GM18511 (cell line): ENCODE measurements around the gene MTARC2.
"Not testable (repeated sequence)": the region's sequence is repeated elsewhere in the genome, so short reads cannot be mapped to it uniquely, and the experiment has no call there.

Experiments used
- ATAC-seq: cut with Tn5 transposase; IDR thresholded peaks from one replicate; pipeline ENCODE4 v1.9.1; 2021; ENCODE audit warnings: mild to moderate bottlenecking, moderate library complexity; ENCODE audit not compliant: unreplicated experiment

MTARC2 gene

DNA sequence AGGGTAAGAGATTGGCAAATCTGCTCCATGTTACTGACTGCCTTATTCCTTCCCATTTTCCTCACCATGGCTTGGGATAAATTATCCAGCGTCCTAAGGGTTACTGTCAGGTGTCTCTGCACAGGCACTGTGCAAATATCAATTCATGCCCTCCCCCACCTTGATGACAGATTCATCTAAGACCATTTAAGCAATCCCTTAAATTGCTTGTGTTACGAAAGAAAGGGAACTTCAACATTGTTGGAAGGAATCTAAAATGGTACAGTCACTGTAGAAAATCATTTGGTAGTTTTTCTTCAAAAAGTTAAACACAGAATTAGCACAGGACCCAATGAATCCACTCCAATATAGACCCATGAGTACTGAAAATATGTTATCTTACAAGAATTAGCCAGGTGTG is 17.6 kb upstream of the MTARC2 start:
- ATAC-seq: no peak

DNA sequence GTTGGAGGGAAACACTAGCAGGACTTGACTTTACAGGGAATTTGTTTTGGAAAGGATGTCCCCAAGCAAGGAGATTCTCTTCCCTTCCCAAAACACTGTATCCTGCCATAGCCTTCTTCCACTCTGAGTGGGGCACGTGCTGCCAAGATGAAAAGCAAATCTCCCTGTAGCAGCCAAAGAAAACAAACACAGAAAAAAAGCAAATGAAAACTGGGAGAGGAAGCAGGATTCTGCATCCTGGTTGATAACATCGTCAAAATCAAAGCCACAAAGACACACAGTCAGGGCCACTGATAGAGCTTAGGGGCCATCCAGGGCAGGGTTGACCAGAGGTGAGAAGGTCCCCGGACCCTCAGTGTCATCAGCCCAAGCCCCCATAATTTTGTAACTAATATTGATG is 16.0 kb upstream of the MTARC2 start:
- ATAC-seq: no peak

DNA sequence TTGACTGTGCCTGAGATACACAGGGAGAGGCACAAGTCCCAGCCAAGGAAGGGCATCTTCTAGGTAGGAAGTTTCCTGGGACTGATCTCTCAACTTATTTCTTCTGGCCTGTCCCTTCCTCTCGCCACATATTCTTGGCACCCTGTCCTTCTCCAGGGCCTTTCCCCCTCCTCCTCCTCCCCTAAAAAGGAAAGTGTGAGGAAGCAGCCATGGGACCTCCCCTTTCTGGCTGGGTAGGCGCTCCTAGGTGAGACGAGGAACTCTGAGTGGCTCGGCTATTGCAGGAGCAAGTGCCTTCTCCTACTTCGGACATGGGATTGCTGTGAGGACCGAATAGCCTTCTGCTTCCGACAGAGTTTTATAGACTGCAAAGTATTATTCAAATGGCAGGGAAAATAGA is 15.5 kb upstream of the MTARC2 start:
- peak; percentile 36 for ATAC-seq

- ATAC-seq: peak; percentile 88
Measured at GRCh38 chr1:220733086-220733601, 15.0 kb upstream of the MTARC2 start.

DNA sequence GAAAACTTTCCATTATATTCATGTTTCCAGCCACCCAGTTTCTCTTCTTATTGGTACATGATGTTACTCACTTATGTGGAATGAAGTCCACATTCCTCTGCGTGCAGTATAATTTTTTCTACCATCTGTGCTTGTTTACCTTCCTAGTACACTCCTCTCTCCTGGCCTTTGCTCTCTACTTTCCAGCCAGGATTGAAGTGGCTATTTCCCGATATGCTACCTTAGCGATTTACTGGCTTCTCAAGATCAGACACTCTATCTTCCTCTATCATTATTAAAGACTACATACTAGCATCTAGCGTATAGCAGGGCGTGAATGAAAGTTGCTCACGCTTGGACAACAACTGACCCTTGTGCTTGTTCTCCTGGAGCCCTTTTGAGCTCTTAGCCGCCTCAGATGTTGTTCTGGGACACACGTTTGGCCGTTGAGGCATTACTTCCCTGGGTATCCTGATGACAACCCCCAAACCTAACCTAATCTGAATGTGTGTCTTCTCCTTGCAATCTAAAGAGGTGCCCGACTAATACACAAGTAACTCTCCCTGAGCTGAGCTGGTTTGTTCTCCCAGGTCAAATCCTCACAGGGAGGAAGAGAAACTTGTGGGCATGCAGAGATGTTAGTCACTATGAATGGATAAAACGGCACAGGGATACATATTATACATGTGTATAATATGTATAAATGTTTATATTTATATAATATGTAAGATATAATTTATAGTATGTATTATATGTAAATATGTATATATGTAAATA is 13.4 kb upstream of the MTARC2 start:
- ATAC-seq: no peak

DNA sequence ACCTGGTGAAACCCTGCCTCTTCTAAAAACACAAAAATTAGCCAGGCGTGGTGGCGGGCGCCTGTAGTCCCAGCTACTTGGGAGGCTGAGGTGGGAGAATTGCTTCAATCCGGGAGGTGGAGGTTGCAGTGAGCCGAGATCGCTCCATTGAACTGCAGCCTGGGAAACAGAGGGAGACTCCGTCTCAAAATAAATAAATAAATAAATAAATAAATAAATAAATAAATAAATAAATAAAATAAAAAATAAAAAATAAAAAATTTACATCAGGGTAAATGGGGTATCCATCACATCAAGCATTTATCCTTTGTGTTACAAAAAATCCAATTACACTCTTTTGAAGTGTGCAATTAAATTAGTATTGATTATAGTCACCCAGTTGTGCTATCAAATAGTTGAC is 11.8 kb upstream of the MTARC2 start:
- ATAC-seq: not testable (repeated sequence)

- no peak for ATAC-seq
Measured at GRCh38 chr1:220741349-220741748, 6.8 kb upstream of the MTARC2 start.

GRCh38 chr1:220741825-220742224 is 6.3 kb upstream of the MTARC2 start:
- no peak for ATAC-seq

DNA sequence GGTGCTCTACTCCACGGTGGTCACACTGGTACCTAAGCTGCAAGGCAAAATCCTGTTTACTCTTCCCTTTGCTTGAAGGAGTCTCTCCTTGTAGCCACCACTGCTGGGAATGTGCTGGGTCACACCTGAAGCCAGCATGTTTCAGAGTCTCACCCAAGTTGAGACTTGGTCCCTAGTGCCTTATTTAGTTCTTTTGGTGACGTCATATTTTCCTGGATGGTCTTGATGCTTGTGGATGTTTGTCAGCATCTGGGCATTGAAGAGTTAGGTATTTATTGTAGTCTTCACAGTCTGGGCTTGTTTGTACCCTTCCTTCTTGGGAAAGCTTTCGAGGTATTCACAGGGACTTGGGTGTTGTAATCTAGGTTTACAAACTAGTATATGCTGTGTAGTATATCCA is 5.6 kb upstream of the MTARC2 start:
- no peak for ATAC-seq

DNA sequence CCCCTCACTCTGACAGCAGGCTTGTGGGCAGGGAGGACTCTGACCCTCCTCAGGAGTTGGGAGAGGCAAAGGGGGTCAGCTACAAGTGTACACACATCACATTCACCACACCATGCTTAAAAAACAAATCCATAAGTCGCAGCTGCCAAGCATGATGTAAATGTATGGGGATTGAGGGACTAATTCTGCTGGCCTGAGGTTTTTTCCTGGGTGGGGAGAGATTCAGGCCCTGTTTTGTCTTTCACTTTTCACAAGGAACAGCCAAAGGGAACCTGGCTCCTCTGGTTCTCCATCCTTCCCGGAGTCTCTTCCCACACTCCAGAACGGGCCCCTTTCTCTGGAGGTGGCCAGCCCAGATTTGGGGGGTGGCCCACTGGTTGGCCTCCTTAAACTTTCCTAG is 1.3 kb upstream of the MTARC2 start:
- ATAC-seq: no peak

- no peak for ATAC-seq
Measured at GRCh38 chr1:220747437-220748088, 559 bp upstream of the MTARC2 start.

- ATAC-seq: no peak
Measured at GRCh38 chr1:220748936-220749335, 814 bp downstream of the MTARC2 start.

DNA sequence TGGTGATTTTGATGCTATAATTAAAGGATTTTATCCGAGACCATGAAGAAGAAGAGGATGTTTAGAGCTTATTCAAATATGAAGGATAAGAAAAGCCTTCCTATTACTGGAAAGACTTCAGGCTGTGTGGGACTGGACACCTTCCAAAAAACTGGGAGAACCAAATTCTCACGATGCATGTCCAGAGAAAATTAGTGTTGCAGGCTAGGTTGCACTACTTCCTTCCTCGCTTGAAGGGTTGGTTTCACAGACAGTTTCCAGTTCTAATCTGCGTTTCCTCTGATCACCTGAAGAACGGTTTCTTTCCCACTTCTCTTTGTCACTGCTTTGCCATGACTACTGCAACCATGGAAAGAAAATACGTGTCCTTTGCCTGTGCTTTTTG is 2.0 kb downstream of the MTARC2 start:
- no peak for ATAC-seq

GRCh38 chr1:220751111-220751510 is 3.0 kb downstream of the MTARC2 start:
- ATAC-seq: no peak

DNA sequence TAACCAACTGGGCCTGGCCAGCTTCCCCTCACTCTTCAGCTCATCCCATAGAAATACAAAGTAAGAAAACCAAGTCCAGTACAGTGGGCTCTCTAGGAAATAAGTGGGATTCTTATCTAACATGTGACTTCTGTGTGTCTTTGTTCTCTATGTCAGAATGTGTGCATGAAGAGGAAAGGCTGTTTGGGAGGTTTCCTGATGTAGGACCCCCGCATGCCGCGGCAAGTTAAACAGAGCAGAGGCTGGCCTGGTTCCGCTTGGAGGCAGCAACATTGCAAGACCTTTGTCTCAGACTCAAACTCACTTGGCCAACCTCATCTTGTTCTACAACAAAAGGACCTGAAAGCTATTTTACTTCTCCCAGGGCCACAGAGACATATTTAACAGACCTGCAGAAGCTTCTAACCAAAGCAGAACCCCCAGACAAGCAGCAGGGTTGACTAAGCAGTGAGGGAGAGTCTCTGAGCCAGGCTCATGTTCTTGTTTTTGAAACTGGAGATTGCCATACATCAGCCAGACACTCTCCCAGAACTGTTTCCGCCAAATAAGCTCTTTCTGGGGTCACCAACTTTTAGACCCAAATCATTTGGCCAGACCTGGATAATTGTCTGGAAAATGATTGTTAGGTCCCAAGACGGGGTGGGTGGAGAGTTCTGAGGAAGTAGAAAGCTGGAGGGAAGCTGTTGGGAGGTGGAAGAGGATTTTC is 6.2 kb downstream of the MTARC2 start:
- ATAC-seq: no peak

DNA sequence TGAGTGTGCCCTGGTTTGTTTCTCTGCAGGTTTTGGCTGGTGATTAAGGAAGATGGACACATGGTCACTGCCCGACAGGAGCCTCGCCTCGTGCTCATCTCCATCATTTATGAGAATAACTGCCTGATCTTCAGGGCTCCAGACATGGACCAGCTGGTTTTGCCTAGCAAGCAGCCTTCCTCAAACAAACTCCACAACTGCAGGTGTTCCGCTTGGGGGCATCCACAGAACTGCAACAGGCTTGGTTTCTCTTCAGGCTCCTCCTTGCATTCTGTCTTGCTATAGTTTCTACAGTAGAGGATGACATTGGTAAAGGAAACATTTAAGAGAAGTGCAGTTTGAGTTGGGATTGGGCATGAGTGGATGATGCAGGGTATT is 6.8 kb downstream of the MTARC2 start:
- ATAC-seq: no peak

GRCh38 chr1:220755309-220755708 is 7.2 kb downstream of the MTARC2 start:
- no peak for ATAC-seq

GRCh38 chr1:220757441-220757840 is 9.3 kb downstream of the MTARC2 start:
- no peak for ATAC-seq

GRCh38 chr1:220759147-220759546 is 11.0 kb downstream of the MTARC2 start:
- no peak for ATAC-seq

DNA sequence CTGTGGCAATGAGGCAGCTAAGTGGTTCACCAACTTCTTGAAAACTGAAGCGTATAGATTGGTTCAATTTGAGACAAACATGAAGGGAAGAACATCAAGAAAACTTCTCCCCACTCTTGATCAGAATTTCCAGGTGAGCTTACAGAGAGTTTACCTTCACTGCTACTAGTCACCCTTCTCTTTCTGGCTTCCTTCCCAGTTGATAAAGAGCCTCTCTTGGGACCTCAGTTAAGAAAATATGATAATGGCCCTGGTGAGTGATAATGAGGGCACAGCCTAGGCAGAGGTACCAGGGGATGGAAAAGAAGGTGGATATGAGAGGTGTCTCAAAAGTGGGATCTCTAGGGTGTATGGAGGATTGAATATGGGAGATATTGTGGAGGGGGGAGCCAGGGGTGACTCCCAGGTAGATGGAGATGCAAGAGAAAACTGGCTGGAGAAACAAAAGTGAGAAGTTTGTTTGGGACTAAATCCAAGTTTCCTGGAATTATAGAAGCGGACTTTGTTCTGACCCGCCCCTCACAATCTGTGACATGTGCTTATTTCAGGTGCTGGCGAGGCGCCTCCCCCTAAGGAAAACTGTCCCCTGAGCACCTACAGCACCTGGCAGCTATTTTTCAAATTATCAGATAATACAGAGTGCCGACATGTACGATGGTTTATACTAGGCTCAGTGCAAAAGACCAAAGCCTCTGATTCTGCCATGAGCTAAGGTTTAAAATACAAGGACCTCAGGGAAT is 13.7 kb downstream of the MTARC2 start:
- no peak for ATAC-seq

DNA sequence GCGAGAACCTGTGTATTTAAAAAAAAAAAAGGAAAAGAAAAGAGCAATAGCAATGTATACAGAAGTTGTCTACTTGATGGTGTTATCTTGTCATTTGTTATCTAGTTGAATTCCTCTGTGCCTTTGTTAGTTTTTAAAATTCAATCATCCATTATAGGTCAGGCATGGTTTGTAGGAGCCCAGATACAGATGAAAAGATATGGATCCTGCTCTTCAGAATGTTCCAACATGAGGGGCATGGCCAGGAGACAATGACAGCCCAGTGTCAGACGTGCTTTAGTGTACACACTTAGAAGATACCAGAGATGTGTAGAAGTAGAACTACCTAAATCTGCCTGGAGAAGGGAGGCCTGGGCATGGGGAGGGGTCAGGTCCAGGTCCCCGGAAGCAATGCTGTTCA is 16.6 kb downstream of the MTARC2 start:
- ATAC-seq: no peak
